A204.1 (cell line): Measurements from ENCODE around the gene PHLDA2.

Source experiments
- FAIRE-seq: peaks from 2 replicates; lab custom pipeline; 2012; peaks lifted over from hg19 to GRCh38; lab: Jason Lieb, UNC

PHLDA2 gene

GRCh38 chr11:2896047-2896446, 33.2 kb downstream of the PHLDA2 start:
- FAIRE-seq, result no peak

DNA sequence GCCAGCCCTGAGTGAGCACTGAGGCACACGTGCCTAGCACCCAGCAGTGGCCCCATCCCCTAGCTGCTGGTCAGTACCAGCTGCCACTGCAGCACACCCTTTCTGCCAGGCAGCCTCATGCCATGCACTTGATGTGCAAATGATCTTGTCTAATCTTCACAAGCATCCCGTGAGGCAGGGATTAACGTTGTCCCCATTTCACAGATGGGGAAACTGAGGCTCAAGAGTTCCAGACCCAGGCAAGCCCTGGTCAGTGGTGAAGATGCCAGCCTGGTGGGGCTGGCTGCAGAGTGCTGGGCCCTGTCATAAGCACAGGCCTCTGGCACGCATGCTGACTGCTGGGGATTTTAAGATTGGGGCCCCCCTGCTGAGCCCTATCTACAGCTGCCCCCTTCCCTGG, 35.3 kb downstream of the PHLDA2 start:
- no peak for FAIRE-seq

GRCh38 chr11:2892967-2893528, 36.2 kb downstream of the PHLDA2 start:
- FAIRE-seq, result no peak

DNA sequence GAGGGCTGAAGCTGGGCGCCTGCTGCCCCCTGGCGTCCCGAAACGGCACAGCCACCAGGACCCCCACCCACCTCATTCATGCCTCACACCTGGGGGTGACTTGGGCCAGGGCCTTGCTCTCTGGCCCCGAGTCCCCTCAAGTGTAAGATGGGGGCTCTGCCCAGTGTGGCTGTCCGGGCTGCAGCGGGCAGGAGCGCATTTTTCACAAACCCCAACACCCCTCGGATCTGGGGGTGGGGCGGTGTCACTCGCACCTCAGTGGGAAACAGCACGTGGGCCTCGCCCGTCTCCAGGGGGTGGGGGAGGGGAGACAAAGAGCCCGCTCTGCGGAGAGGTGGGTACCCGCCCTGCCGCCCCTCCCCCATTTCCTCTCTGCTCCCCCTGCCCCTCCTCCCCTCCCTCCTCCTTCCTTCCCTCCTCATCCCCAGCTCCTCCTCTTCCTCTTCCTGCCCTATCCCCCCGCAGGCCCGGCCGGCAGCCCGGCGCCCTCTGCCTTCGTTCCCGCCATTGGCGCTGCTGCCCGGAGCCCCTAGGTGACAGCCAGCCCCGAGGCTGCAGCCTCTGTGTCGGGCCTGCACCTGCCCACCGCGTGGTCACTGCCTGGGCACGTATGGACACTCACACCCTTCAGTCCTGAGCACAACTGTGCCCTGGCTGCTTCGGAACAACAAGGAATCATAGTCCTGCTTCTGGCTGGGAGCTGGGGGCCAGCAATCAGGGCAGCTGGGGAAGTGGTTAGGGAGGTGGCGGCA, 36.8 kb downstream of the PHLDA2 start:
- no peak for FAIRE-seq

- FAIRE-seq, result no peak
Observed at GRCh38 chr11:2891326-2892214, 37.6 kb downstream of the PHLDA2 start.

- FAIRE-seq, result no peak
Observed at GRCh38 chr11:2890466-2891294, 38.5 kb downstream of the PHLDA2 start.

GRCh38 chr11:2889362-2890273, 39.6 kb downstream of the PHLDA2 start:
- no peak for FAIRE-seq

- FAIRE-seq, result no peak
Observed at GRCh38 chr11:2888266-2888968, 40.8 kb downstream of the PHLDA2 start.

DNA sequence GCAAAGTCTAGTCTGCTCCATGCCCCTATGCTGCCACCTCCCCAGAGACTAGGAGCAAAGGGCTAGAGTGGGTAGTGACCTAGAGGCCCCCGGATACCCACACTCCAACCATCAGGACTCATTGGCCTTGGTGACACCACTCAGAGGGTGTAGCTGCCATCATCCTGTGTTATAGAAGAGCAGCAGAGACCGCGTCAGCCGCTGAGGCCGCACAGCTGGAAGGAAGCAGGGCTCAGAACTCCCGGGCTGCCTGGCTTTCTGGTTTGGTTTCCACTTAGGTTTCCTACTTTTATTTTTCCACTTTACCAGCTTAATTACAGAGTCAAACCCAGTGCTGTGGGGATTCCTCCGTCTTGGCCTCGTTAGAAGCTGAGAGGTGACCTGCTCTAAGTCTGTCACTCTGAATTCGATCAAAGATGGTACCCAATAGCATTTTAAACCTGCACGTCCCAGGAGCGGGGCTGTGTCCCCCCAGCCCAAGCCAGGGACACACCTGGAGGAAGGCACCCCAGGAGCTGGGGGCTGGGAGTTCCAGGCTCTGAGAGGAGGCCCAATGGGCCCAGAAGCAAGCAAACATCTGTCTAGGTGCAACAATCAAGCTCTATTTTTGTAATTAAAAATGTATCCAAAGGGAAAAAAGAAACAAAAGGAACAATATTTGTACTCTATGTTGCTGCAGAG, 41.6 kb downstream of the PHLDA2 start:
- FAIRE-seq, result no peak

DNA sequence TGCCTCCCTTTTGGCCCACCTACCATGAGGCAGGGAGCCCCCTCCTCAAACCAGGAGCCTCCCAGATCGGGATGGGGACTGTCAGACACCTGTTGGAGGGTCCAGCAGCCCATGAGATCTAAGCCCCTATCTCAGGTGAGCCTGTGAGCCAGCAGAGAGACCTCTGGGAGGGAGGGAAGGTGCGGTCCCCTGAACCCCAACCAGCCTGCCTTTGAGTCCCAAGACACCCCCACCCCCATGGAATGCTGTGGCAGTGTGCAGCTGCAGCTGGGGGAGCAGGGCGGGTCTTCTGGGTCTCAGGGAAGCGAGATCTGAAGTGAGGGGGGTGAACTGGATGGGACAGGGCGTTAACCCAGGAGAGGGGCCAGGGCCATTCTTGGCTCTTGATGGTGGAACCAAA, 42.3 kb downstream of the PHLDA2 start:
- no peak for FAIRE-seq

GRCh38 chr11:2886191-2886894, 42.9 kb downstream of the PHLDA2 start:
- no peak for FAIRE-seq

DNA sequence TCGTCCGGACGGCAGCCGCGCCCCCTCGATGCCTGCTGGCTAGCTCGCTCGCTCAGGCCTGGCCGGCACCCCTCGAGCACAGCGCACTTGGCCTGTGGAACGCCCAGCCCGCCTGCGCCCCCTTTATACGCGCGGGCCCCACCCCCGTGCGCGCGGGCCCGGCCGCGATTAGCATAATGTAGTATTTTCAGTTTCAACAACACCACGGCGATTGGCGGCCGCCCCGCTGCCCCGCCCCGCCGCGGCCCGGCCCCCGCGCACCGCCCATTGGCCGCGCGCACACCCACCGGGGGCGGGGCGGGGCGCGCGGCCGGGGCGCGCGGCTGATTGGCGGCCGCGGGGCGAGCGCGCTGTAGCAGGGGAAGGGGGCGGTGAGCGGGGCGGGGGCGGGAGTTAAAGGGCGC, 43.5 kb downstream of the PHLDA2 start, which contains the start of gene CDKN1C:
Gene CDKN1C, minus strand, starts transcription at position 98 of the 404 bp plus-strand sequence. CDS start 319 bp downstream, outside the sequence.
- FAIRE-seq, result no peak

- no peak for FAIRE-seq
Observed at GRCh38 chr11:2885017-2885677, 44.1 kb downstream of the PHLDA2 start.

DNA sequence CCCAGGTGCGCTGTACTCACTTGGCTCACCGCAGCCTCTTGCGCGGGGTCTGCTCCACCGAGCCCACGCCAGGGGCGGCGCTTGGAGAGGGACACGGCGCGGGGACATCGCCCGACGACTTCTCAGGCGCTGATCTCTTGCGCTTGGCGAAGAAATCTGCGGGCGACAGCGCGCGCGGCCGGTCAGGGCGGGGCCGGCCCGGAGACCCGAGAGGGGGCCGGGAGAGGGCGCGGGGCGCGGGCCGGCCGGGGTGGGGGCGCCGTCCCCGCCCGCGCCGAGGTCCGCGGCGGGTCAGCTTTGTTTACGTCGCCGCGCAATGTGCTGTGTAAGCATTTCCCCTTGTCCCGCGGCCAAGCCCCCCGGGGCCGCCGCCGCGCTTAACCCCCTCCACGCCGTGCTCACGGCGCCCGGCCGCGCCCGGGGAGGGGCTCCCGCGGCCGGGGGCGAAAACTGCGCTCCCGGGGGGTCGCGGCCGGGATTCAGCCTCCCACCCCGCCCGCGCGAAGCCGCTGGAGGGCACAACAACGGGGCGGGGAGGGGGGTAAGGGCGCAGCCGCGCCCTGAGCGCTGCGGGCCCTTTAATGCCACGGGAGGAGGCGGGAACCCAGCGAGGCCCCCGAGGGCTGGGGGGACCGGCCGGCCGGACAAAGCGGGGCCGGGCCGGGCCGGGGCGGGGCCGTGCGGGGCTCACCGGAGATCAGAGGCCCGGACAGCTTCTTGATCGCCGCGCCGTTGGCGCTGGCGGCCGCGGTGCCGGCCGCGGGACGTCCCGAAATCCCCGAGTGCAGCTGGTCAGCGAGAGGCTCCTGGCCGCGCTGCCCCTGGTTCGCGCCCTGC, 45.0 kb downstream of the PHLDA2 start:
- FAIRE-seq, result no peak

GRCh38 chr11:2883640-2883978, 45.6 kb downstream of the PHLDA2 start:
- FAIRE-seq, result no peak

GRCh38 chr11:2882396-2883110, 46.7 kb downstream of the PHLDA2 start:
- no peak for FAIRE-seq

DNA sequence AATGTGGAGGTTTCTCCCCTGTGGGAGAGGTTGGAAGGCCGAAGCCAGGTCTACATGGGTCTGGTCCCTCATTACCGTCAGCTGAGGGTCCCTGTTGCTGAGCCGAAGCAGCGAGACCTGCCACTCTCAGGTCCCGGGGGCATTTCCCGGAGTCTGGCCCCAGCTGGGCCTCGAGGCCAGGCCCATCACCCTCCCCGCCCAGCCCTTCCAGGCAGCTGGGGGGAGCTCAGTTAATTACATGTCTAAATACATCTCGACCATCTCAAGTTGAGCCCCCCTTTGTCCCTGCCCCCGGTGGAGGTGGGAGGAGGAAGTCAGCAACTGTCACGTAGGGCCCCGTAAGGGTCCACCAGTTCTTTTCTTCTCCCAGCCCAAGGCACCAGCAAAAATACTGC, 47.2 kb downstream of the PHLDA2 start:
- FAIRE-seq, result no peak
